PC-9 (cell line): ENCODE measurements around the gene PRDM16. TPM values are rescaled to one million over a fixed set of nuclear protein-coding genes. Genes with fewer than 3 reads are reported as not detected.

Source experiments
- BruUV-seq: library from RNA; stranded (reverse); fragments of 400-500 nt; replicated peaks from 2 replicates; lab custom pipeline; 2021; lab: Mats Ljungman, UMichigan
- CTCF ChIA-PET: fragments of 300-600 bp; sonication (Branson Sonifier 250); formaldehyde crosslinking; loops from one replicate; lab custom pipeline; 2022; ENCODE audit warnings: antibody characterized with exemption; lab: Charles Lee
- POLR2A ChIA-PET: fragments of 300-600 bp; sonication (Branson Sonifier 250); formaldehyde crosslinking; loops from one replicate; lab custom pipeline; 2022; ENCODE audit warnings: antibody characterized with exemption; ENCODE audit not compliant: unreplicated experiment; lab: Charles Lee
- DNase-seq, 2 experiments: peaks; one replicate each; pipeline versions ENCODE4 v3.0.0 to v3.0.0-alpha.2; 2015 to 2022; ENCODE audit warnings: mixed read lengths in 1 of 2
- H2AFZ ChIP-seq: fragments of 200-600 bp; sonication (generic); 2 replicates; pipeline ENCODE4 v1.8.1; 2017; ENCODE audit warnings: antibody characterized with exemption
- H3F3A ChIP-seq: fragments of 200-600 bp; sonication (generic); 2 replicates; pipeline ENCODE4 v1.8.1; 2017; ENCODE audit warnings: antibody characterized with exemption, mild to moderate bottlenecking, low read depth; ENCODE audit not compliant: insufficient read depth
- H3K27ac ChIP-seq: fragments of 200-600 bp; sonication (generic); 2 replicates; pipeline ENCODE4 v1.6.1; 2016; ENCODE audit warnings: mixed run types
- H3K27me3 ChIP-seq: fragments of 200-600 bp; sonication (generic); 2 replicates; pipeline ENCODE4 v1.6.1; 2016; ENCODE audit warnings: low read depth, mixed run types; ENCODE audit not compliant: insufficient read depth
- H3K36me3 ChIP-seq: fragments of 200-600 bp; sonication (generic); 2 replicates; pipeline ENCODE4 v1.6.1; 2016; ENCODE audit warnings: low read depth, mixed run types
- H3K4me1 ChIP-seq: fragments of 200-600 bp; sonication (generic); replicated peaks from 2 replicates; pipeline ENCODE4 v1.6.1; 2016; ENCODE audit warnings: mixed run types; ENCODE audit not compliant: insufficient read depth
- H3K4me2 ChIP-seq: fragments of 200-600 bp; sonication (generic); 2 replicates; pipeline ENCODE4 v1.6.1; 2017; ENCODE audit warnings: mixed run types
- H3K4me3 ChIP-seq: fragments of 200-600 bp; sonication (generic); 2 replicates; pipeline ENCODE4 v1.6.1; 2016; ENCODE audit warnings: mixed run types
- H3K79me2 ChIP-seq: fragments of 200-600 bp; sonication (generic); 2 replicates; pipeline ENCODE4 v1.6.1; 2017; ENCODE audit warnings: low read depth, mixed run types
- H3K9me2 ChIP-seq: fragments of 200-600 bp; sonication (generic); 2 replicates; pipeline ENCODE4 v1.8.1; 2017; ENCODE audit warnings: mild to moderate bottlenecking; ENCODE audit not compliant: insufficient read depth
- H3K9me3 ChIP-seq: fragments of 200-600 bp; sonication (generic); 2 replicates; pipeline ENCODE4 v1.8.1; 2016; ENCODE audit warnings: low read depth; ENCODE audit not compliant: insufficient read depth
- H4K20me1 ChIP-seq: fragments of 200-600 bp; sonication (generic); 2 replicates; pipeline ENCODE4 v1.8.1; 2017; ENCODE audit not compliant: insufficient read depth
- CTCF ChIP-seq: fragments of 200-600 bp; sonication (generic); conservative IDR thresholded peaks from 2 replicates; pipeline ENCODE4 v1.6.1; 2017; ENCODE audit warnings: mixed run types, antibody characterized with exemption, mild to moderate bottlenecking, moderate library complexity
- EZH2 ChIP-seq: fragments of 200-600 bp; sonication (generic); IDR thresholded peaks from 2 replicates; pipeline ENCODE4 v1.8.0; 2017; ENCODE audit warnings: antibody characterized with exemption, low read depth
- intact Hi-C: fragments of 100-400 bp; cut with micrococcal nuclease; formaldehyde crosslinking; loops from one replicate; pipeline ENCODE4 v1.10.0; 2022; ENCODE audit not compliant: unreplicated experiment
- total RNA-seq: library from RNA; stranded (reverse); gene quantifications from 2 replicates; pipeline ENCODE4 v1.2.3, GENCODE V29; 2021

The PRDM16 gene
- total RNA-seq, 1 experiment from 2014 or later, result not detected

DNA sequence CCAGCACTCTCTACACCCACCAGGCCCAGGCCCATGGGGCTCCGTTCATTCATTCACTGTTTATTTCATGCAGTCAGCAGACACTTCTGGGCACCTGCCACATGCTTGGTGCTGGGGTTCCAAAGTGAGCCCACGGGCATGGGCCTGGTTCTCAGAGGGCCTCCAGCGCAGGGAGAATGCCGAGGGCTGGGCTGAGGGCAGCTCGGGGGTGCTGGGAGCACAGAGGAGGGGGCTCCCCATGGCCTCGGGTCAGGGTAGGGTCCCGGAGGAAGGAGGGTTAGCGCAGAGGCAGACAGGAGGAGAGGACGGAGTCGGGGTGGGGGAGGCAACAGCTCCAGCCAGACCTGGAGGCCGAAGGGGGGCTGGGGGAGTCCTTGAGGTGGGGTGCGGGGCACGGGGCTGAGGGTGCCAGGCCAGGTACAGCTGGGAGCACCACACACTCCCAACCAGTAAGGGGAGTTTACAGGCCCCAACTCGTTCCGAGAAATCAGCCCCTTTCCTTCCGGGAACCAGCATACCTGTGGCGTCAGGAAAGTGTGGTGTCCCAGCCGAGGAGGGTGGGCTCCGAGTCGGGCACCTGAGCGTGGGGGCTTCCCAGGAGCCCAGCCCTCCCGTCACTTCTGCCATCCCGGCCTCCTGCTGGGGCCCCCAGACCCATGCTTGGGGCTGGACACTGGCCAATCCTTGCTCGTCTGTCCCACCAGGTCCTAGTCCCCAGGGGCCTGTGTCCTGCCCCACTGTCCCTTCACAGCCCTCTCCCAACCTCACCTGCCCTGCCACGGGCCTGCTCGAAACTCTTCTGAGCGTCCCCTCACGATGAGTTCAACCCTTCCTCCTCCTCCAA lies 396.3 kb downstream of the PRDM16 start:
- no peaks in the 10 kb centered on the region for H3K27me3 ChIP-seq
- no peak overlapping the region for H3K4me2 ChIP-seq
- no TSS peak for BruUV-seq
- TF ChIP-seq EZH2 (no peak), CTCF (no peak)
- H3K79me2 ChIP-seq, result no peaks in the 10 kb centered on the region
- H3K27ac ChIP-seq, result no peak overlapping the region
- no peaks in the 10 kb centered on the region for H3K9me3 ChIP-seq
- no peak overlapping the region for H2AFZ ChIP-seq
- H3K36me3 ChIP-seq, result no peaks in the 10 kb centered on the region
- peaks cover 7% of the 10 kb centered on the region for H3K4me1 ChIP-seq
- DNase-seq, result no peak
- H4K20me1 ChIP-seq, result peaks cover 12% of the 10 kb centered on the region; the same call in 1 of the 2 replicates
- intact Hi-C loops, result no loop called here
- 0 out of 2 replicates have a peak, but pooled peaks cover under 1% of the 10 kb centered on the region for H3F3A ChIP-seq
- ChIA-PET POLR2A (no interaction called here), CTCF (no interaction called here)
- no peaks in the 10 kb centered on the region for H3K9me2 ChIP-seq
- no peak overlapping the region for H3K4me3 ChIP-seq

DNA sequence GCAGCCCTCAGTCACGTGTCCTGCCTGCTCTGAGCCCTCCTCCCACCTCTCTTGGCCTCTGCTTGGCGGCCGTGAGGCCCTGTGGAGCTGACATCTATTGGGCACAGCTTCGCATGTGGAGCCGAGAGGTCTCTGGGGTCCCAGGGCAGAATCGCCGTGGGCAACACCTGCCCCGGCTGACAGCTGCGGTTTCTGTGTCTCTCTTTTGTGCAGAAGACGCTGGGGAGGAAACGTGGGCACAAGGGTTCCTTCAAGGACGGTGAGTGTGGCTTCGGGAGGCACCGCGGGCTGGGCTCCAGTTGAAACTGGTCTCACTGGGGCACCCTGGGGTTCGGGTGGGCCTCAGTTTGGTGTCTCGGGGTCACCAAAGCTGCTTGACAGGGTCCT lies 396.9 kb downstream of the PRDM16 start:
- TF ChIP-seq CTCF (no peak), EZH2 (no peak)
- intact Hi-C loops, result no loop called here
- H3K79me2 ChIP-seq, result no peaks in the 10 kb centered on the region
- no peak overlapping the region for H3K27ac ChIP-seq
- BruUV-seq, result no TSS peak
- no peak overlapping the region for H3K4me2 ChIP-seq
- no peaks in the 10 kb centered on the region for H3F3A ChIP-seq
- no peaks in the 10 kb centered on the region for H3K9me3 ChIP-seq
- no peaks in the 10 kb centered on the region for H3K36me3 ChIP-seq
- ChIA-PET CTCF (no interaction called here), POLR2A (no interaction called here)
- H3K4me3 ChIP-seq, result no peak overlapping the region
- H3K9me2 ChIP-seq, result no peaks in the 10 kb centered on the region
- peaks cover under 1% of the 10 kb centered on the region for H3K4me1 ChIP-seq
- H3K27me3 ChIP-seq, result no peaks in the 10 kb centered on the region
- no peak for DNase-seq
- H4K20me1 ChIP-seq, result peaks cover 9% of the 10 kb centered on the region; the same call in 1 of the 2 replicates
- H2AFZ ChIP-seq, result no peak overlapping the region

- Histone ChIP-seq H3K4me1 (no peaks in the 10 kb centered on the region), H3K4me3 (no peak overlapping the region), H4K20me1 (peaks cover 4% of the 10 kb centered on the region; the same call in 1 of the 2 replicates), H3K4me2 (no peak overlapping the region), H3K27me3 (no peaks in the 10 kb centered on the region), H3K9me2 (no peaks in the 10 kb centered on the region), H3K36me3 (no peaks in the 10 kb centered on the region), H3K27ac (no peak overlapping the region), H2AFZ (no peak overlapping the region), H3F3A (peaks cover 1% of the 10 kb centered on the region; the same call in 1 of the 2 replicates), H3K9me3 (no peaks in the 10 kb centered on the region), H3K79me2 (no peaks in the 10 kb centered on the region)
- ChIA-PET CTCF (interaction anchor here (0.6 kb wide), 1 partner anchor 42 kb away, joined by 3 read pairs; no protein-coding TSS in a partner anchor), POLR2A (no interaction called here)
- intact Hi-C loops, result no loop called here
- BruUV-seq, result no TSS peak
- DNase-seq, result no peak
- TF ChIP-seq EZH2, result no peak
- TF ChIP-seq CTCF, result no peak
Measured at GRCh38 chr1:3466366-3467075, 397.5 kb downstream of the PRDM16 start.
